Head of caudate nucleus (tissue), 42 donors: ENCODE measurements around the gene PDE3B.
A peak's percentile ranks its signal among the peaks of the same experiment; 100 is the strongest.
"Not testable (repeated sequence)": the region's sequence is repeated elsewhere in the genome, so short reads cannot be mapped to it uniquely, and the experiment has no call there.

Experiments
- DNase-seq, 42 donors: peaks; one replicate each; pipeline versions ENCODE4 v3.0.0 to v3.0.0-alpha.2; 2020 to 2021; ENCODE audit warnings: mixed read lengths in 7 of 42
- intact Hi-C: fragments of 100-400 bp; cut with DNase I; formaldehyde crosslinking; loops from one replicate; pipeline ENCODE4 v1.15.0; 2022

PDE3B gene

GRCh38 chr11:14637868-14638409 is 5.7 kb upstream of the PDE3B start:
- intact Hi-C loops: no loop called here

GRCh38 chr11:14638561-14638960 is 5.0 kb upstream of the PDE3B start:
- intact Hi-C loops: no loop called here
- DNase-seq: peak in 10 of 42 donors; percentile 2 to 31 (median 9)

More at GRCh38 chr11:14637868-14638409, 5.7 kb upstream of the PDE3B start:
- no peak for DNase-seq

- intact Hi-C loops: loop anchor here (5.0 kb wide), 1 partner anchor 100 kb away; no protein-coding TSS in a partner anchor
- DNase-seq: no peak
Measured at GRCh38 chr11:14641801-14642200, 1.8 kb upstream of the PDE3B start.

- DNase-seq: no peak
- intact Hi-C loops: loop anchor here (5.0 kb wide), 1 partner anchor 100 kb away; no protein-coding TSS in a partner anchor
Measured at GRCh38 chr11:14642453-14642852, 1.2 kb upstream of the PDE3B start.

GRCh38 chr11:14642873-14643696 is 519 bp upstream of the PDE3B start:
- intact Hi-C loops: loop anchor here (5.0 kb wide), 1 partner anchor 101 kb away; no protein-coding TSS in a partner anchor
- peak in 3 of 42 donors; percentile 4 to 7 (median 5) for DNase-seq

GRCh38 chr11:14644226-14645014 is 816 bp downstream of the PDE3B start:
- peak in 41 of 42 donors; percentile 9 to 65 (median 34) for DNase-seq
- intact Hi-C loops: loop anchor here (5.0 kb wide), 1 partner anchor 102 kb away; no protein-coding TSS in a partner anchor

GRCh38 chr11:14645015-14645912 is 1.7 kb downstream of the PDE3B start:
- intact Hi-C loops: no loop called here
- DNase-seq: peak in 11 of 42 donors; percentile 8 to 34 (median 15)

GRCh38 chr11:14645985-14646900 is 2.6 kb downstream of the PDE3B start:
- no peak for DNase-seq
- intact Hi-C loops: no loop called here

GRCh38 chr11:14650064-14650463 is 6.5 kb downstream of the PDE3B start:
- intact Hi-C loops: no loop called here
- no peak for DNase-seq

- intact Hi-C loops: no loop called here
- DNase-seq: no peak
Measured at GRCh38 chr11:14653090-14653489, 9.5 kb downstream of the PDE3B start.

- DNase-seq: no peak
- intact Hi-C loops: no loop called here
Measured at GRCh38 chr11:14655435-14655834, 11.8 kb downstream of the PDE3B start.

- intact Hi-C loops: no loop called here
- no peak for DNase-seq
Measured at GRCh38 chr11:14656536-14657457, 13.2 kb downstream of the PDE3B start.

- no peak for DNase-seq
- intact Hi-C loops: no loop called here
Measured at GRCh38 chr11:14657841-14658240, 14.2 kb downstream of the PDE3B start.

GRCh38 chr11:14664926-14665325 is 21.3 kb downstream of the PDE3B start:
- DNase-seq, intact Hi-C loops: not testable (repeated sequence)

GRCh38 chr11:14667329-14667728 is 23.7 kb downstream of the PDE3B start:
- intact Hi-C loops: not testable (repeated sequence)

GRCh38 chr11:14668731-14669301 is 25.2 kb downstream of the PDE3B start:
- DNase-seq: no peak
- intact Hi-C loops: no loop called here

More at GRCh38 chr11:14667329-14667728, 23.7 kb downstream of the PDE3B start:
- not testable (repeated sequence) for DNase-seq
